ENCODE measurements around the gene ANAPC16. TPM values are rescaled to one million over a fixed set of nuclear protein-coding genes. Genes with fewer than 3 reads are reported as not detected.

The ANAPC16 gene
- total and polyA plus RNA-seq, 2 of the 4 experiments (the other 2 are of a cell fraction), result 25.2 to 26.3 TPM

- no peaks in the 10 kb centered on the region for H3K9me3 ChIP-seq (ENCODE audit: control insufficient read depth, insufficient read depth, low read length)
- H3K27me3 ChIP-seq (ENCODE audit: control insufficient read depth, insufficient read depth, low read length), result no peaks in the 10 kb centered on the region
- H2BK120ac ChIP-seq (ENCODE audit: low read depth, low read length), result no peak overlapping the region
- H2BK5ac ChIP-seq (ENCODE audit: low read depth, low read length, poor library complexity, severe bottlenecking), result no peak overlapping the region
- no peak overlapping the region for H3K18ac ChIP-seq (ENCODE audit: low read depth, low read length)
- H4K20me1 ChIP-seq (ENCODE audit: insufficient read depth, low read length), result no peaks in the 10 kb centered on the region
- H3K36me3 ChIP-seq (ENCODE audit: control insufficient read depth, insufficient read depth, low read length), result peaks cover 15% of the 10 kb centered on the region
- H3K9me1 ChIP-seq (ENCODE audit: insufficient read depth, low read length), result peaks cover 10% of the 10 kb centered on the region; the same call in 1 of the 2 replicates
- in situ Hi-C loops (cut with MboI; ENCODE audit: low sequenced_read_pairs), result no loop called here
- H2AFZ ChIP-seq (replicated peaks; ENCODE audit: low read length, poor library complexity), result no peak overlapping the region
- H4K8ac ChIP-seq (ENCODE audit: low read depth in 2 of 2, low read length in 2 of 2), result no peak overlapping the region
- no CpG with 5 or more reads among the region's 2 CpGs for WGBS, 2 experiments (ENCODE audit: extremely low coverage in 2 of 2, insufficient read length in 1 of 2)
- POLR2A ChIA-PET (ENCODE audit: unreplicated experiment), result no interaction called here
- H3K4ac ChIP-seq (ENCODE audit: low read depth, low read length), result no peak overlapping the region
- no peak overlapping the region for H3K4me3 ChIP-seq (ENCODE audit: insufficient read depth, low read depth, low read length)
- H2AK9ac ChIP-seq (replicated peaks; ENCODE audit: low read depth, low read length, poor library complexity), result no peak overlapping the region
- H2AK5ac ChIP-seq (ENCODE audit: low read depth, low read length), result no peak overlapping the region
- no peak overlapping the region for H3K4me2 ChIP-seq (ENCODE audit: low read depth, low read length)
- TF ChIP-seq SMC3 (IDR thresholded peaks at IDR 0.05; ENCODE audit: low read depth, low read length) (no peak), CTCF (conservative IDR thresholded peaks at IDR 0.05; ENCODE audit: low read depth, low read length) (no peak), RFX5 (IDR thresholded peaks at IDR 0.05; ENCODE audit: low read depth, low read length) (no peak), CHD1 (IDR thresholded peaks at IDR 0.05; ENCODE audit: low read depth, low read length) (no peak), NFE2L2 (IDR thresholded peaks at IDR 0.05; ENCODE audit: low read depth, low read length) (no peak), RCOR1 (IDR thresholded peaks at IDR 0.05; ENCODE audit: insufficient replicate concordance, low read length) (no peak), RAD21 (IDR thresholded peaks at IDR 0.05; ENCODE audit: low read length) (no peak), FOS (IDR thresholded peaks at IDR 0.05; ENCODE audit: low read depth, low read length) (no peak), MAZ (IDR thresholded peaks at IDR 0.05; ENCODE audit: borderline replicate concordance, low read depth, low read length) (no peak), BHLHE40 (IDR thresholded peaks at IDR 0.05; ENCODE audit: low read depth, low read length) (no peak), CEBPB (IDR thresholded peaks at IDR 0.05; ENCODE audit: low read depth, low read length) (no peak), MXI1 (IDR thresholded peaks at IDR 0.05; ENCODE audit: borderline replicate concordance, low read depth, low read length) (no peak), POLR2A (IDR thresholded peaks at IDR 0.05; ENCODE audit: low read depth, low read length) (no peak), USF2 (IDR thresholded peaks at IDR 0.05; ENCODE audit: low read depth, low read length) (no peak), MAFK (IDR thresholded peaks at IDR 0.05; ENCODE audit: low read depth, low read length) (no peak)
- TF ChIP-seq, protein P1, sequence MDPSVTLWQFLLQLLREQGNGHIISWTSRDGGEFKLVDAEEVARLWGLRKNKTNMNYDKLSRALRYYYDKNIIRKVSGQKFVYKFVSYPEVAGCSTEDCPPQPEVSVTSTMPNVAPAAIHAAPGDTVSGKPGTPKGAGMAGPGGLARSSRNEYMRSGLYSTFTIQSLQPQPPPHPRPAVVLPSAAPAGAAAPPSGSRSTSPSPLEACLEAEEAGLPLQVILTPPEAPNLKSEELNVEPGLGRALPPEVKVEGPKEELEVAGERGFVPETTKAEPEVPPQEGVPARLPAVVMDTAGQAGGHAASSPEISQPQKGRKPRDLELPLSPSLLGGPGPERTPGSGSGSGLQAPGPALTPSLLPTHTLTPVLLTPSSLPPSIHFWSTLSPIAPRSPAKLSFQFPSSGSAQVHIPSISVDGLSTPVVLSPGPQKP (IDR thresholded peaks at IDR 0.05; ENCODE audit: borderline replicate concordance, low read depth, low read length), result no peak
- dilution Hi-C loops (cut with HindIII; ENCODE audit: low sequenced_read_pairs, unreplicated experiment), result no loop called here
- DNase-seq, result no peak
- ATAC-seq (ENCODE audit: low read depth), result no peak
- H3K9ac ChIP-seq (ENCODE audit: low read depth, low read length), result no peak overlapping the region
- peaks cover 3% of the 10 kb centered on the region; the same call in 1 of the 2 replicates for H3K4me1 ChIP-seq (ENCODE audit: control insufficient read depth, insufficient read depth, low read length)
- H3K27ac ChIP-seq (ENCODE audit: insufficient read depth, low read length), result no peak overlapping the region
- H4K91ac ChIP-seq (ENCODE audit: insufficient read depth, low read depth, low read length), result no peak overlapping the region
- CTCF ChIA-PET, result no interaction called here
- H3K23ac ChIP-seq (ENCODE audit: low read depth, low read length), result no peak overlapping the region
- H4K5ac ChIP-seq (ENCODE audit: low read depth, low read length), result no peak overlapping the region
- H2BK15ac ChIP-seq (ENCODE audit: low read depth, low read length), result no peak overlapping the region; the same call in 2 of the 3 replicates
- no peak overlapping the region for H2BK20ac ChIP-seq (ENCODE audit: low read depth, low read length)
- intact Hi-C loops (cut with micrococcal nuclease), result no loop called here
- H3K14ac ChIP-seq (replicated peaks; ENCODE audit: low read depth, low read length), result no peak overlapping the region
- no TSS peak for BruUV-seq (replicated peaks)
- peaks cover 14 to 17% of the 10 kb centered on the region in 2 experiments for H3K79me1 ChIP-seq (ENCODE audit: low read depth in 1 of 2, low read length in 2 of 2)
- H3K56ac ChIP-seq (ENCODE audit: extremely low read depth, insufficient read depth, low read length), result no peak overlapping the region
These were observed 12.5 kb downstream of the ANAPC16 start for GRCh38 chr10:72228318-72228751.
